OCI-LY3 (cell line): Measurements from ENCODE around the gene HCAR2.
"Not testable (repeated sequence)": the region's sequence is repeated elsewhere in the genome, so short reads cannot be mapped to it uniquely, and the experiment has no call there.

Experiments used
- H2AFZ ChIP-seq: fragments of 200-600, 300-600 bp; shearing (Covaris generic); 2 replicates; pipeline ENCODE4 v1.6.0; 2014; ENCODE audit warnings: antibody characterized with exemption, low read depth, low read length
- H3K27ac ChIP-seq: fragments of 200-600, 300-600 bp; sonication (generic); 2 replicates; pipeline ENCODE4 v1.5.1; 2014; ENCODE audit warnings: mild to moderate bottlenecking, low read length, moderate library complexity, mixed read lengths
- H3K27me3 ChIP-seq: fragments of 200-600, 300-600 bp; sonication (generic); 2 replicates; pipeline ENCODE4 v1.6.1; 2014; ENCODE audit warnings: low read depth, low read length, mixed read lengths
- H3K36me3 ChIP-seq: fragments of 200-600, 300-600 bp; sonication (generic); replicated peaks from 2 replicates; pipeline ENCODE3; 2014; ENCODE audit warnings: low read depth, low read length, mixed read lengths
- H3K4me1 ChIP-seq: fragments of 300-600, 200-600 bp; sonication (generic); 2 replicates; pipeline ENCODE4 v1.6.1; 2014; ENCODE audit warnings: low read length, mixed read lengths
- H3K4me2 ChIP-seq: fragments of 200-600, 300-600 bp; sonication (generic); 2 replicates; pipeline ENCODE4 v1.6.1; 2014; ENCODE audit warnings: low read length, mixed read lengths
- H3K4me3 ChIP-seq: fragments of 300-600, 200-600 bp; sonication (generic); 2 replicates; pipeline ENCODE4 v1.5.1; 2014; ENCODE audit warnings: antibody characterized with exemption, mild to moderate bottlenecking, low read length, moderate library complexity
- H3K79me2 ChIP-seq: fragments of 300-600, 200-600 bp; shearing (Covaris generic); 2 replicates; pipeline ENCODE4 v1.6.1; 2014; ENCODE audit warnings: mild to moderate bottlenecking, low read length, mixed read lengths
- H3K9ac ChIP-seq: fragments of 300-600, 200-600 bp; shearing (Covaris generic); 2 replicates; pipeline ENCODE4 v1.6.0; 2014; ENCODE audit warnings: mild to moderate bottlenecking, low read length, moderate library complexity
- H3K9me3 ChIP-seq: fragments of 200-600, 300-600 bp; shearing (Covaris generic); 2 replicates; pipeline ENCODE4 v1.6.1; 2014; ENCODE audit warnings: low read length, mixed read lengths; ENCODE audit not compliant: insufficient read depth
- H4K20me1 ChIP-seq: fragments of 200-600, 300-600 bp; sonication (generic); 2 replicates; pipeline ENCODE4 v1.6.1; 2016; ENCODE audit warnings: low read length, mixed read lengths; ENCODE audit not compliant: insufficient read depth
- CTCF ChIP-seq: fragments of 200-600, 300-600 bp; sonication (generic); IDR thresholded peaks from 2 replicates; pipeline ENCODE4 v1.5.1; 2014; ENCODE audit warnings: antibody characterized with exemption, low read length, low read depth
- EZH2phosphoT487 ChIP-seq: fragments of 200-600 bp; shearing (Covaris generic); IDR thresholded peaks from 2 replicates; pipeline ENCODE4 v1.6.1; 2018; ENCODE audit warnings: antibody characterized with exemption, mixed run types, low read depth

HCAR2 gene

GRCh38 chr12:122702890-122703611 lies at the start of gene HCAR2:
TSS of gene HCAR2 (minus strand) at chr12:122703357. CDS start at chr12:122703283, 74 bp downstream.
- H3K4me2 ChIP-seq, H3K4me3 ChIP-seq, H3K9ac ChIP-seq, H4K20me1 ChIP-seq, H3K36me3 ChIP-seq, H3K9me3 ChIP-seq, H3K4me1 ChIP-seq, H3K27me3 ChIP-seq, H2AFZ ChIP-seq, H3K79me2 ChIP-seq, H3K27ac ChIP-seq: not testable (repeated sequence)

GRCh38 chr12:122752464-122753318 lies 49.5 kb upstream of the HCAR2 start, which contains the start of gene DENR:
TSS of gene DENR (plus strand) at chr12:122752824. CDS start at chr12:122753702, 878 bp downstream.
- Histone ChIP-seq H4K20me1 (no peaks in the 10 kb centered on the region), H3K4me1 (peaks cover 18% of the 10 kb centered on the region), H3K9ac (peak within 1 kb of the TSS; percentile 87), H3K9me3 (no peaks in the 10 kb centered on the region), H2AFZ (peak within 1 kb of the TSS; percentile 66; the same call in 1 of the 2 replicates), H3K4me3 (peak within 1 kb of the TSS; percentile 94), H3K27ac (peak within 1 kb of the TSS; percentile 45), H3K79me2 (peaks cover 19% of the 10 kb centered on the region), H3K36me3 (peaks cover 30% of the 10 kb centered on the region), H3K27me3 (no peaks in the 10 kb centered on the region), H3K4me2 (peak within 1 kb of the TSS; percentile 94)
- TF ChIP-seq EZH2phosphoT487 (no peak), CTCF (peak; percentile 90)

GRCh38 chr12:122750781-122751515 lies 47.8 kb upstream of the HCAR2 start:
- H3K9me3 ChIP-seq, H3K4me3 ChIP-seq, H3K27ac ChIP-seq, H4K20me1 ChIP-seq, H3K27me3 ChIP-seq, H3K9ac ChIP-seq, H2AFZ ChIP-seq: not testable (repeated sequence)
- Histone ChIP-seq H3K36me3 (peaks cover 16% of the 10 kb centered on the region), H3K4me2 (peak overlapping the region; percentile 63), H3K79me2 (peaks cover 19% of the 10 kb centered on the region), H3K4me1 (peaks cover 18% of the 10 kb centered on the region)

GRCh38 chr12:122749569-122750332 lies 46.6 kb upstream of the HCAR2 start:
- no peaks in the 10 kb centered on the region for H4K20me1 ChIP-seq
- no peaks in the 10 kb centered on the region for H3K27me3 ChIP-seq

More at GRCh38 chr12:122749569-122750332, 46.6 kb upstream of the HCAR2 start:
- H3K9ac ChIP-seq = no peak overlapping the region
- H3K27ac ChIP-seq = no peak overlapping the region
- no peak overlapping the region for H2AFZ ChIP-seq
- no peaks in the 10 kb centered on the region for H3K9me3 ChIP-seq
- peaks cover 9% of the 10 kb centered on the region for H3K36me3 ChIP-seq
- H3K4me3 ChIP-seq = no peak overlapping the region
- TF ChIP-seq EZH2phosphoT487 (no peak), CTCF (no peak)
- H3K4me2 ChIP-seq = no peak overlapping the region
- peaks cover 19% of the 10 kb centered on the region for H3K79me2 ChIP-seq
- H3K4me1 ChIP-seq = peaks cover 18% of the 10 kb centered on the region
